Keratinocyte (primary cell): Measurements from ENCODE around the gene SSUH2. TPM values are rescaled to one million over a fixed set of nuclear protein-coding genes. Genes with fewer than 3 reads are reported as not detected.

Experiments
- DNase-seq: peaks from one replicate; pipeline ENCODE4 v3.0.0-alpha.2; 2011; ENCODE audit warnings: low read depth, missing footprints, low spot score
- FAIRE-seq: peaks from 2 replicates; lab custom pipeline; 2011; peaks lifted over from hg19 to GRCh38; lab: Jason Lieb, UNC
- H2AFZ ChIP-seq: 2 replicates; pipeline ENCODE4 v1.6.0; 2012; ENCODE audit warnings: low read length, control low read depth, inconsistent platforms; ENCODE audit not compliant: control insufficient read depth
- H3K27ac ChIP-seq: 2 replicates; pipeline ENCODE4 v1.5.1; 2011; ENCODE audit warnings: low read length; ENCODE audit not compliant: control insufficient read depth, insufficient read depth
- H3K27me3 ChIP-seq: 3 replicates; pipeline ENCODE4 v1.6.0; 2011; ENCODE audit warnings: low read length; ENCODE audit not compliant: control insufficient read depth, insufficient read depth; ENCODE audit errors: extremely low read depth
- H3K36me3 ChIP-seq, 2 experiments: 2 replicates in 1 of 2; 3 replicates in 1 of 2; pipeline ENCODE4 v1.5.1; 2011; ENCODE audit warnings: low read length in 2 of 2, mild to moderate bottlenecking in 1 of 2; ENCODE audit not compliant: control insufficient read depth in 2 of 2, insufficient read depth in 2 of 2; ENCODE audit errors: extremely low read depth in 1 of 2
- H3K4me1 ChIP-seq: 3 replicates; pipeline ENCODE4 v1.5.1; 2011; ENCODE audit warnings: low read length; ENCODE audit not compliant: control insufficient read depth, insufficient read depth; ENCODE audit errors: extremely low read depth
- H3K4me2 ChIP-seq: 3 replicates; pipeline ENCODE4 v1.6.0; 2011; ENCODE audit warnings: low read depth, low read length; ENCODE audit not compliant: control insufficient read depth, insufficient read depth; ENCODE audit errors: extremely low read depth
- H3K4me3 ChIP-seq, 3 experiments: fragments of 200-600 bp in 1 of 3; sonication (generic) in 1 of 3; 2 replicates in 2 of 3; 3 replicates in 1 of 3; pipeline ENCODE4 v1.5.1; 2011 to 2016; ENCODE audit warnings: low read length in 3 of 3, mild to moderate bottlenecking in 3 of 3, control low read depth in 2 of 3, inconsistent platforms in 1 of 3, low read depth in 1 of 3, mixed read lengths in 1 of 3, mixed run types in 1 of 3, moderate library complexity in 1 of 3; ENCODE audit not compliant: control insufficient read depth in 2 of 3, insufficient read depth in 2 of 3; ENCODE audit errors: extremely low read depth in 1 of 3
- H3K79me2 ChIP-seq: 2 replicates; pipeline ENCODE4 v1.6.0; 2012; ENCODE audit warnings: low read length; ENCODE audit not compliant: control insufficient read depth, insufficient read depth
- H3K9ac ChIP-seq: 3 replicates; pipeline ENCODE4 v1.6.0; 2011; ENCODE audit warnings: low read length; ENCODE audit not compliant: control insufficient read depth, insufficient read depth; ENCODE audit errors: extremely low read depth
- H3K9me1 ChIP-seq: 3 replicates; pipeline ENCODE4 v1.6.0; 2011; ENCODE audit warnings: low read length; ENCODE audit not compliant: control insufficient read depth, insufficient read depth; ENCODE audit errors: extremely low read depth
- H3K9me3 ChIP-seq: 2 replicates; pipeline ENCODE4 v1.5.1; 2012; ENCODE audit warnings: low read depth, low read length; ENCODE audit not compliant: control insufficient read depth
- H4K20me1 ChIP-seq: 3 replicates; pipeline ENCODE4 v1.6.0; 2011; ENCODE audit warnings: low read length; ENCODE audit not compliant: control insufficient read depth, insufficient read depth; ENCODE audit errors: extremely low read depth
- EZH2 ChIP-seq: IDR thresholded peaks from one replicate; pipeline ENCODE4 v1.6.1; 2012; ENCODE audit warnings: inconsistent platforms, mild to moderate bottlenecking, low read length, moderate library complexity
- dilution Hi-C: fragments of 300-500 bp; cut with MboI; formaldehyde crosslinking; loops from one replicate; pipeline ENCODE4 v1.7.0; 2020; ENCODE audit warnings: low sequenced_read_pairs; ENCODE audit not compliant: extremely low pct_ligation_motif_present
- polyA plus RNA-seq, 5 experiments: library from polyadenylated mRNA; depleted of rRNA in 3 of 5; stranded (reverse) in 3 of 5; stranded (forward) in 1 of 5; unstranded in 1 of 5; fragments of >200 nt; gene quantifications; 1 replicate in 1 of 5; 2 replicates in 3 of 5; 3 replicates in 1 of 5; pipeline versions ENCODE4 v1.2.1 to v1.2.3, GENCODE V29; 2011 to 2012; ENCODE audit warnings: missing spikeins in 2 of 5, low read depth in 1 of 5, low replicate concordance in 1 of 5
- TF ChIP-seq, protein P1 (sequence below), 3 experiments: IDR thresholded peaks in 1 of 3; conservative IDR thresholded peaks in 1 of 3; optimal IDR thresholded peaks in 1 of 3; 2 replicates in 2 of 3; 3 replicates in 1 of 3; pipeline versions ENCODE3 to v1.5.1; 2011; ENCODE audit warnings: low read length in 3 of 3, mild to moderate bottlenecking in 3 of 3, moderate library complexity in 2 of 3, control low read depth in 1 of 3, inconsistent platforms in 1 of 3; ENCODE audit not compliant: insufficient read depth in 2 of 3; ENCODE audit errors: extremely low read depth in 1 of 3

Gene SSUH2
- polyA plus RNA-seq, 1 donor (not counting 4 experiments of a cell fraction or from before 2014, with no cell fraction given): 0.09 TPM

DNA sequence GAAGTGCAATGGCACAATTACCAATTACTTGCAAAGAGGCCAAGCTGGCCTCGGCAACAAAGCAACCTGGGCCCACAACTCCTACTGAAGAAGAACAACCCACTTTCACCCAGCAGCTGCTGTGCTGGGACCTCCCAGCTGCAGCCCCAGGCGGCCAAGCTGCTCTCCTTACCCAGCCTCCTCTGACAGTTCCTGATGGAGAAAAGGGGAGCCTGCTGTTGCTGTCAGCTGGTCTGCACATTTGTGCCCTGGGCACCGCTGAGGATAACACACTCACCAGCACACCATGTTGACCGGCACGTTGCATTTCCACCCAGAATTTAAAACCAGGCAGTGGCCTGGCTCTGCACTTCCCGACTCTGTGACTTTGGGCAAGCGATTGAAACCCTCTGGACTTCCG is 33.6 kb downstream of the SSUH2 start:
- Histone ChIP-seq H3K9me1 (no peaks in the 10 kb centered on the region), H3K9me3 (no peaks in the 10 kb centered on the region), H3K27ac (peak overlapping the region; percentile 20), H3K4me2 (peak overlapping the region; percentile 41), H3K9ac (peak overlapping the region; percentile 41), H3K4me3 (peak overlapping the region in 1 of 3 experiments; percentile 52), H4K20me1 (no peaks in the 10 kb centered on the region), H3K4me1 (no peaks in the 10 kb centered on the region), H3K27me3 (no peaks in the 10 kb centered on the region), H2AFZ (peak overlapping the region; percentile 84), H3K79me2 (no peaks in the 10 kb centered on the region), H3K36me3 (no peaks in the 10 kb centered on the region)
- DNase-seq (no peak), FAIRE-seq (no peak)
- dilution Hi-C loops: no loop called here
- no peak for TF ChIP-seq EZH2
- TF ChIP-seq, protein P1, sequence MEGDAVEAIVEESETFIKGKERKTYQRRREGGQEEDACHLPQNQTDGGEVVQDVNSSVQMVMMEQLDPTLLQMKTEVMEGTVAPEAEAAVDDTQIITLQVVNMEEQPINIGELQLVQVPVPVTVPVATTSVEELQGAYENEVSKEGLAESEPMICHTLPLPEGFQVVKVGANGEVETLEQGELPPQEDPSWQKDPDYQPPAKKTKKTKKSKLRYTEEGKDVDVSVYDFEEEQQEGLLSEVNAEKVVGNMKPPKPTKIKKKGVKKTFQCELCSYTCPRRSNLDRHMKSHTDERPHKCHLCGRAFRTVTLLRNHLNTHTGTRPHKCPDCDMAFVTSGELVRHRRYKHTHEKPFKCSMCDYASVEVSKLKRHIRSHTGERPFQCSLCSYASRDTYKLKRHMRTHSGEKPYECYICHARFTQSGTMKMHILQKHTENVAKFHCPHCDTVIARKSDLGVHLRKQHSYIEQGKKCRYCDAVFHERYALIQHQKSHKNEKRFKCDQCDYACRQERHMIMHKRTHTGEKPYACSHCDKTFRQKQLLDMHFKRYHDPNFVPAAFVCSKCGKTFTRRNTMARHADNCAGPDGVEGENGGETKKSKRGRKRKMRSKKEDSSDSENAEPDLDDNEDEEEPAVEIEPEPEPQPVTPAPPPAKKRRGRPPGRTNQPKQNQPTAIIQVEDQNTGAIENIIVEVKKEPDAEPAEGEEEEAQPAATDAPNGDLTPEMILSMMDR (optimal IDR thresholded peaks at IDR 0.05 in 1 of 3, IDR thresholded peaks at IDR 0.05 in 1 of 3, conservative IDR thresholded peaks at IDR 0.05 in 1 of 3; ENCODE audit: extremely low read depth in 1 of 3, insufficient read depth in 2 of 3, low read length in 3 of 3): no peak

DNA sequence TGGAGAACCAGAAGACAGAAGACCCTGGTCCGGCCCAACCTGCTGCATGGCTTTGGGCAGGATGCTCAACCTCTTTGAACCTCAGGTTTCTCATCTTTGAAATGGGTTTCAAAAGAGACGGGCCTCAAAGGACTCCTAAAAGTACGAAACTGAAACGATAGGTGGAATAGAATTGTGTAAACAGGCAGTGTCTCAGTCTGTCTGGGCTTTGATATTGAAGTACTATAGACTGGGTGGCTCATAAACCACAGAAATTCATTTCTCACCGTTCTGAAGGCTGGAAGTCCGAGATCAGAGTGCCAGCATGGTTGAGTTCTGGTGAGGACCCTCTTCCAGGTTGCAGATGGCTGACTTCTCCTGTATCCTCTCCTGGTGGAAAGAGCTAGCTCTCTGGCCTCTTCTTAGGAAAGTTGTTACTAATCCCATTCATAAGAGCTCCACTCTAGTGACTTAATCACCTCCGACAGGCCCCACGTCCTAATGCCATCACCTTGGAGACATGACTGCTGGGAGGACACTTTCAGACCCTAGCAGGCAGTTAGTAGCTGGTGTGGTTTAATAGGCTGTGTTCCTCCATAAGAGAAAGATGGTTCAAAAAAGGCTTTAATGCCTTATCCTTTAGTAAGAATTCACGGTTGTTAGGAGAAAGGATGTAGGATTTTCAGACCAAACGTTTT is 35.7 kb downstream of the SSUH2 start:
- DNase-seq (no peak), FAIRE-seq (no peak)
- no peaks in the 10 kb centered on the region for H4K20me1 ChIP-seq
- no peaks in the 10 kb centered on the region for H3K36me3 ChIP-seq
- no peaks in the 10 kb centered on the region for H3K9me1 ChIP-seq
- no peaks in the 10 kb centered on the region for H3K27me3 ChIP-seq
- no peaks in the 10 kb centered on the region for H3K9me3 ChIP-seq
- no peaks in the 10 kb centered on the region for H3K79me2 ChIP-seq
- no peak overlapping the region for H3K4me2 ChIP-seq
- H3K27ac ChIP-seq: no peak overlapping the region
- no peaks in the 10 kb centered on the region for H3K4me1 ChIP-seq
- H3K9ac ChIP-seq: no peak overlapping the region
- no peak for TF ChIP-seq EZH2
- TF ChIP-seq, protein P1 (optimal IDR thresholded peaks at IDR 0.05 in 1 of 3, IDR thresholded peaks at IDR 0.05 in 1 of 3, conservative IDR thresholded peaks at IDR 0.05 in 1 of 3; ENCODE audit: extremely low read depth in 1 of 3, insufficient read depth in 2 of 3, low read length in 3 of 3): no peak
- H2AFZ ChIP-seq: no peak overlapping the region
- dilution Hi-C loops: no loop called here
- no peak overlapping the region for H3K4me3 ChIP-seq
